H1 (cell line): Measurements from ENCODE around the gene SH3BGRL3. TPM values are rescaled to one million over a fixed set of nuclear protein-coding genes. Genes with fewer than 3 reads are reported as not detected.
A peak's percentile ranks its signal among the peaks of the same experiment; 100 is the strongest.

ENCODE experiments used
- CHD1 ChIP-seq: IDR thresholded peaks from 2 replicates; pipeline ENCODE4 v1.6.1; 2012; ENCODE audit warnings: low read depth, low read length, improper control_type of control experiment
- JUN ChIP-seq: IDR thresholded peaks from 2 replicates; pipeline ENCODE4 v1.6.1; 2011; ENCODE audit warnings: low read depth, mild to moderate bottlenecking, improper control_type of control experiment, low read length
- KDM5A ChIP-seq: fragments of 200-600 bp; IDR thresholded peaks from 2 replicates; pipeline ENCODE4 v1.7.1; 2012; ENCODE audit warnings: mild to moderate bottlenecking, low read length, inconsistent platforms, mixed read lengths
- NANOG ChIP-seq: IDR thresholded peaks from 2 replicates; pipeline ENCODE4 v1.6.1; 2011; ENCODE audit warnings: low read length, low read depth, mild to moderate bottlenecking, inconsistent platforms; ENCODE audit not compliant: insufficient read depth, poor library complexity, severe bottlenecking
- NRF1 ChIP-seq: IDR thresholded peaks from 2 replicates; pipeline ENCODE4 v1.6.1; 2011; ENCODE audit warnings: mild to moderate bottlenecking, low read depth, low read length, improper control_type of control experiment
- POLR2AphosphoS5 ChIP-seq: IDR thresholded peaks from 2 replicates; pipeline ENCODE4 v1.6.1; 2011; ENCODE audit warnings: low read depth, low read length
- RXRA ChIP-seq: IDR thresholded peaks from 2 replicates; pipeline ENCODE4 v1.6.1; 2011; ENCODE audit warnings: low read depth, mild to moderate bottlenecking, low read length, moderate library complexity; ENCODE audit not compliant: insufficient read depth
- SP2 ChIP-seq: IDR thresholded peaks from 2 replicates; pipeline ENCODE4 v1.6.1; 2012; ENCODE audit warnings: mild to moderate bottlenecking, low read length, inconsistent platforms
- polyA plus RNA-seq, 7 experiments: library from polyadenylated mRNA; depleted of rRNA in 3 of 7; stranded (reverse) in 5 of 7; unstranded in 2 of 7; fragments of >200 nt in 5 of 7; fragments of 200-250 nt in 2 of 7; gene quantifications; 1 replicate in 5 of 7; 2 replicates in 1 of 7; 4 replicates in 1 of 7; pipeline versions ENCODE4 v1.2.1 to v1.2.3, GENCODE V29; 2011 to 2013; ENCODE audit warnings: missing spikeins in 2 of 7, mixed read lengths in 2 of 7
- total RNA-seq: library from RNA; stranded (reverse); fragmentation: NEBNext Ultra II Directional; extraction: Animal tissue kit (Norgen Biotek cat#: 25700); gene quantifications from 2 replicates; pipeline ENCODE4 v1.2.1, GENCODE V29; 2021
- TF ChIP-seq, protein P1 (sequence below): fragments of 300-600 bp; sonication (generic); IDR thresholded peaks from 2 replicates; pipeline ENCODE4 v1.7.1; 2012; ENCODE audit warnings: low read length, moderate library complexity, mild to moderate bottlenecking, inconsistent platforms; ENCODE audit not compliant: insufficient replicate concordance
- TF ChIP-seq, protein P2 (sequence below): IDR thresholded peaks from 2 replicates; pipeline ENCODE4 v1.6.1; 2012; ENCODE audit warnings: inconsistent platforms

SH3BGRL3 gene
- total and polyA plus RNA-seq, 2 of the 8 experiments (the other 6 are each of a cell fraction or from before 2014, with no cell fraction given) = 77.8 to 107 TPM

DNA sequence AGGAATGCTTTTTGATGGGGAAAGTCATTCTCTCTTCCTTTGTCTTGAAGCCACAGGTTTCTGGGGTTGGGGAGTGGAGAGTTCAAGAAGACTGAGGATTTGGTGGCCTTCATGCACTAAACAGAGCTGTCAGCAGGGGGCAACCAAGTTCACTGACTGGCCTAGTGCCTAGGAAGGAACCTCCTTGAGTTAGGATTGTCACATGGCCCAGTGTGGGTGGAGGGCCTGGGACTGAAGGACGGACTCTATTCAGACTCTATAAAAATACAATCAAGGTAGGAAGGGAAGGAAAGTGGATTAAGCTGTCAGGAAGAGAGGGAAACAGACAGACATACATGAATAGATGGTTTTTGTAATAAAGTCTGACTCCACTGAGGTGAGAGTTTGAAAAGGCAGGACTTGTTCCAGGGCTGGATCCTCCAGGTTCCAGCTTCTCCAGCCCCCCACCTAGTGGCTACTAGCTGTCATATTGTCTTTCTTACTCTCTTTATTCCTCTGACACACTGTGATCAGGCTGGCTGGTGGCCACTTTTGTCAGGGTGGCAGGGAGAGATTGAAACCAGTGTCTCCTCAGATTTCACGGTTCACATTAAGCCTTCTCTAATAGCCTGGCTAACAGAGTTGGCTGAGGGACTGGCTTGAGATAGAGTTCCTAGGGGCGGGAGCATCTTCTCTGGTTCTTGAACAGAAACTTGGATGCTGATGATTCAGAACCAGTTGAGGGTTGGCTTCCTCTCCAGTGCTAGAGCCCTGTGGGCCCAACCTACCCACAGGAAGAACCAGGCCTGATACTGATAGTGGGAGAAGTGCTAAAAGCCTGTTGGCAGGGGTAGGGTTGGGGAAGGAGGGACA lies 4.1 kb upstream of the SH3BGRL3 start (continued):
- no peak for TF ChIP-seq SP2
- no peak for TF ChIP-seq JUN
- no peak for TF ChIP-seq KDM5A
- no peak for TF ChIP-seq NANOG
- TF ChIP-seq NRF1 = no peak
- peak; percentile 20; the same call in 1 of the 2 replicates for TF ChIP-seq POLR2AphosphoS5
- TF ChIP-seq CHD1 = no peak
- TF ChIP-seq, protein P1, sequence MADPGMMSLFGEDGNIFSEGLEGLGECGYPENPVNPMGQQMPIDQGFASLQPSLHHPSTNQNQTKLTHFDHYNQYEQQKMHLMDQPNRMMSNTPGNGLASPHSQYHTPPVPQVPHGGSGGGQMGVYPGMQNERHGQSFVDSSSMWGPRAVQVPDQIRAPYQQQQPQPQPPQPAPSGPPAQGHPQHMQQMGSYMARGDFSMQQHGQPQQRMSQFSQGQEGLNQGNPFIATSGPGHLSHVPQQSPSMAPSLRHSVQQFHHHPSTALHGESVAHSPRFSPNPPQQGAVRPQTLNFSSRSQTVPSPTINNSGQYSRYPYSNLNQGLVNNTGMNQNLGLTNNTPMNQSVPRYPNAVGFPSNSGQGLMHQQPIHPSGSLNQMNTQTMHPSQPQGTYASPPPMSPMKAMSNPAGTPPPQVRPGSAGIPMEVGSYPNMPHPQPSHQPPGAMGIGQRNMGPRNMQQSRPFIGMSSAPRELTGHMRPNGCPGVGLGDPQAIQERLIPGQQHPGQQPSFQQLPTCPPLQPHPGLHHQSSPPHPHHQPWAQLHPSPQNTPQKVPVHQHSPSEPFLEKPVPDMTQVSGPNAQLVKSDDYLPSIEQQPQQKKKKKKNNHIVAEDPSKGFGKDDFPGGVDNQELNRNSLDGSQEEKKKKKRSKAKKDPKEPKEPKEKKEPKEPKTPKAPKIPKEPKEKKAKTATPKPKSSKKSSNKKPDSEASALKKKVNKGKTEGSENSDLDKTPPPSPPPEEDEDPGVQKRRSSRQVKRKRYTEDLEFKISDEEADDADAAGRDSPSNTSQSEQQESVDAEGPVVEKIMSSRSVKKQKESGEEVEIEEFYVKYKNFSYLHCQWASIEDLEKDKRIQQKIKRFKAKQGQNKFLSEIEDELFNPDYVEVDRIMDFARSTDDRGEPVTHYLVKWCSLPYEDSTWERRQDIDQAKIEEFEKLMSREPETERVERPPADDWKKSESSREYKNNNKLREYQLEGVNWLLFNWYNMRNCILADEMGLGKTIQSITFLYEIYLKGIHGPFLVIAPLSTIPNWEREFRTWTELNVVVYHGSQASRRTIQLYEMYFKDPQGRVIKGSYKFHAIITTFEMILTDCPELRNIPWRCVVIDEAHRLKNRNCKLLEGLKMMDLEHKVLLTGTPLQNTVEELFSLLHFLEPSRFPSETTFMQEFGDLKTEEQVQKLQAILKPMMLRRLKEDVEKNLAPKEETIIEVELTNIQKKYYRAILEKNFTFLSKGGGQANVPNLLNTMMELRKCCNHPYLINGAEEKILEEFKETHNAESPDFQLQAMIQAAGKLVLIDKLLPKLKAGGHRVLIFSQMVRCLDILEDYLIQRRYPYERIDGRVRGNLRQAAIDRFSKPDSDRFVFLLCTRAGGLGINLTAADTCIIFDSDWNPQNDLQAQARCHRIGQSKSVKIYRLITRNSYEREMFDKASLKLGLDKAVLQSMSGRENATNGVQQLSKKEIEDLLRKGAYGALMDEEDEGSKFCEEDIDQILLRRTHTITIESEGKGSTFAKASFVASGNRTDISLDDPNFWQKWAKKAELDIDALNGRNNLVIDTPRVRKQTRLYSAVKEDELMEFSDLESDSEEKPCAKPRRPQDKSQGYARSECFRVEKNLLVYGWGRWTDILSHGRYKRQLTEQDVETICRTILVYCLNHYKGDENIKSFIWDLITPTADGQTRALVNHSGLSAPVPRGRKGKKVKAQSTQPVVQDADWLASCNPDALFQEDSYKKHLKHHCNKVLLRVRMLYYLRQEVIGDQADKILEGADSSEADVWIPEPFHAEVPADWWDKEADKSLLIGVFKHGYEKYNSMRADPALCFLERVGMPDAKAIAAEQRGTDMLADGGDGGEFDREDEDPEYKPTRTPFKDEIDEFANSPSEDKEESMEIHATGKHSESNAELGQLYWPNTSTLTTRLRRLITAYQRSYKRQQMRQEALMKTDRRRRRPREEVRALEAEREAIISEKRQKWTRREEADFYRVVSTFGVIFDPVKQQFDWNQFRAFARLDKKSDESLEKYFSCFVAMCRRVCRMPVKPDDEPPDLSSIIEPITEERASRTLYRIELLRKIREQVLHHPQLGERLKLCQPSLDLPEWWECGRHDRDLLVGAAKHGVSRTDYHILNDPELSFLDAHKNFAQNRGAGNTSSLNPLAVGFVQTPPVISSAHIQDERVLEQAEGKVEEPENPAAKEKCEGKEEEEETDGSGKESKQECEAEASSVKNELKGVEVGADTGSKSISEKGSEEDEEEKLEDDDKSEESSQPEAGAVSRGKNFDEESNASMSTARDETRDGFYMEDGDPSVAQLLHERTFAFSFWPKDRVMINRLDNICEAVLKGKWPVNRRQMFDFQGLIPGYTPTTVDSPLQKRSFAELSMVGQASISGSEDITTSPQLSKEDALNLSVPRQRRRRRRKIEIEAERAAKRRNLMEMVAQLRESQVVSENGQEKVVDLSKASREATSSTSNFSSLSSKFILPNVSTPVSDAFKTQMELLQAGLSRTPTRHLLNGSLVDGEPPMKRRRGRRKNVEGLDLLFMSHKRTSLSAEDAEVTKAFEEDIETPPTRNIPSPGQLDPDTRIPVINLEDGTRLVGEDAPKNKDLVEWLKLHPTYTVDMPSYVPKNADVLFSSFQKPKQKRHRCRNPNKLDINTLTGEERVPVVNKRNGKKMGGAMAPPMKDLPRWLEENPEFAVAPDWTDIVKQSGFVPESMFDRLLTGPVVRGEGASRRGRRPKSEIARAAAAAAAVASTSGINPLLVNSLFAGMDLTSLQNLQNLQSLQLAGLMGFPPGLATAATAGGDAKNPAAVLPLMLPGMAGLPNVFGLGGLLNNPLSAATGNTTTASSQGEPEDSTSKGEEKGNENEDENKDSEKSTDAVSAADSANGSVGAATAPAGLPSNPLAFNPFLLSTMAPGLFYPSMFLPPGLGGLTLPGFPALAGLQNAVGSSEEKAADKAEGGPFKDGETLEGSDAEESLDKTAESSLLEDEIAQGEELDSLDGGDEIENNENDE = no peak
- TF ChIP-seq, protein P2, sequence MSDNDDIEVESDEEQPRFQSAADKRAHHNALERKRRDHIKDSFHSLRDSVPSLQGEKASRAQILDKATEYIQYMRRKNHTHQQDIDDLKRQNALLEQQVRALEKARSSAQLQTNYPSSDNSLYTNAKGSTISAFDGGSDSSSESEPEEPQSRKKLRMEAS = peak; percentile 65; the same call in 1 of the 2 replicates
- no peak for TF ChIP-seq RXRA
